ENCODE results near the gene CCT8.

DNA sequence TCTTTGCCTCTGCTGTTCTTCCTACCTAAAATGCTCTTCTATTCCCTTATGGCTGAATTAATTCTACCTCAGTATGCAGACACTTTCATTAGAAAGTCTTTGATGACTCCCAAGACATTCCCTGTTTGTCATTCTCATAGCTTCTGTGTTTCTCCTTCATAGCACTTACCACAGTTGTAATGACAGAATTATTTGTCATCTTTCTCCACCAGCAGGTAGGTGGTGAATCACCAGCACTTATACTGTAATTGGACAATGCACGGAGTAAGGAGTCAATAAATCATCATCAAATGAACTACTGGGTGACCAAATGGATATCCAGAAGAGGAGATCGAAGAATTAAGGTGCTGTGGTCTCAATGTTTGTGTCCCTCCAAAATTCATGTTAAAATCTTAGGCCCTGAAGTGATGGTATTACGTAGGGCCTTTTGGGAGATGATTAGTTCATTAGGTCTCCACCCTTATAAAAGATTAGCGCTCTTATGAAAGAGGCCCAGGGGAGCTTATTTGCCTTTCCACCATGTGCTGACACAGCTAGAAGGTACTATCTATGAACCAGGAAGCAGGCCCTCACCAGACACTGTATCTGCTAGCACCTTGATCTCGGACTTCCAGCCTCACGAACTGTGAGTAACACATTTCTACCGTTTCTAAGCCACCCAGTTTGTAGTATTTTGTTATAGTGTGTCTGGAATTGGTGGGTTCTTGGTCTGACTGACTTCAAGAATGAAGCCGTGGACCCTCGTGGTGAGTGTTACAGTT, 2.4 kb upstream of the CCT8 start:
- TF ChIP-seq CTCF (conservative IDR thresholded peaks at IDR 0.05) (no peak), EZH2 (IDR thresholded peaks at IDR 0.05; ENCODE audit: low read depth) (no peak)

Measured in PC-9 (cell line).